Measurements from ENCODE around the gene RBP3.

GRCh38 chr10:47358457-47358856, 10.3 kb downstream of the RBP3 start:
- TF ChIP-seq CTCF (IDR thresholded peaks at IDR 0.05) = no peak
- no peak for TF ChIP-seq POLR2AphosphoS5 (IDR thresholded peaks at IDR 0.05)
- TF ChIP-seq POLR2A (IDR thresholded peaks at IDR 0.05) = no peak

Data from stomach (tissue), 4 donors.